ENCODE measurements around the gene PLAC1.

Gene PLAC1, protein sequence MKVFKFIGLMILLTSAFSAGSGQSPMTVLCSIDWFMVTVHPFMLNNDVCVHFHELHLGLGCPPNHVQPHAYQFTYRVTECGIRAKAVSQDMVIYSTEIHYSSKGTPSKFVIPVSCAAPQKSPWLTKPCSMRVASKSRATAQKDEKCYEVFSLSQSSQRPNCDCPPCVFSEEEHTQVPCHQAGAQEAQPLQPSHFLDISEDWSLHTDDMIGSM

DNA sequence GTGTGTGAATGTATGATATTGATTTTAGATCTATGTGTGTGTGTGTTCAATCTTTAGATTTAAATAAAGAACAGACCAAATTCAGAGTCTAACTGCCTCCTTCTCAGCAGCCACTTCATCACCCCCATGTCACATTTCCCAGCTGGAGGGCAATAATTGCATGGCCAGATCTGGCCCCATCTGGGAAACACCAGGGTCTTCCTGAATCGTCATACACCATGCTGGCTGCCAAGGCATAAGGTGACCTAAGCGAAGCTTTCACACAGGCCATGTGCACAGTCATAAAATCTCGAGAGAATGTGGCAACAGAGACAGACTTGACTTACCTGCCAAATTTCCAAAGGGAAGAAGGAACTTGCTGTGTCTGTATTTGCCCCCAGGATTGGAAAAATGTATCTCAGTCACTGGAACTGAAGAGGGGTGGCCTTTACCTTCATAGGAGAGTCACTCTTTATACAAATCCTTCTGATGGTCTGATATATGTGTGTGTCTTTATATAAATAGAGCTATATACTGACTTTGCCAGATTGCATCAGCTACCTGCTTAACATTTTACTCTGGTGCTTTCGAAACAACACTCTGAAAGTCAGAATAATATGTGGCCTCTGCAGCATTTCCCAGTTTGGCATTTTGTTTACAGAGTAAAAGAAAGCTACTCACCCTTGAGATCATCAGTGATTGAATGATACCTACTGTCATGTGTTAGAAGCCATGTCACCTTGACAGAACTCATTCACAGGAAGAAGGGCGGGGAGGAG lies at the start of gene PLAC1:
TSS of gene PLAC1 (minus strand) at position 470 of the 758 bp plus-strand sequence. CDS start 91,789 bp downstream, outside the sequence.
- DNase-seq: no peak

- DNase-seq: no peak
These were observed 47.9 kb upstream of the PLAC1 start for GRCh38 chrX:134706138-134706537.

DNA sequence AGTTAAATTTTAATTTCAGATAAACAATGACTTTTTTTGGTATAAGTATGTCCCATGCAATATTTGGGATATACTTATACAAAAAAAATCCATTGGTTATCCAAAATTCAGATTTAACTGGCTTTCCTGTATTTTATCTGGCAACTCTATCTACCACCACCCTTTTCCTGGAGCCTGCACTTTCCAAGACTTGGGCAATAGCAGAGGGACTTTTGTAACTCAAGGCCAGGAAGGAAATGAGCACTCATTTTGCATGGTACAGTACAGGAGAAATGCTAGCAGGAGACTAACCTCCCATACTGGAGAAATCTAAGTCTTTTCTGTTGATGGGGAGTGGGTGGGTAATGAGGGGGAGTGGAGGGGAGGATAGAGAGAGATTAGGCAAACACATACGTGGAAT lies 37.7 kb upstream of the PLAC1 start:
- no peak for DNase-seq

DNA sequence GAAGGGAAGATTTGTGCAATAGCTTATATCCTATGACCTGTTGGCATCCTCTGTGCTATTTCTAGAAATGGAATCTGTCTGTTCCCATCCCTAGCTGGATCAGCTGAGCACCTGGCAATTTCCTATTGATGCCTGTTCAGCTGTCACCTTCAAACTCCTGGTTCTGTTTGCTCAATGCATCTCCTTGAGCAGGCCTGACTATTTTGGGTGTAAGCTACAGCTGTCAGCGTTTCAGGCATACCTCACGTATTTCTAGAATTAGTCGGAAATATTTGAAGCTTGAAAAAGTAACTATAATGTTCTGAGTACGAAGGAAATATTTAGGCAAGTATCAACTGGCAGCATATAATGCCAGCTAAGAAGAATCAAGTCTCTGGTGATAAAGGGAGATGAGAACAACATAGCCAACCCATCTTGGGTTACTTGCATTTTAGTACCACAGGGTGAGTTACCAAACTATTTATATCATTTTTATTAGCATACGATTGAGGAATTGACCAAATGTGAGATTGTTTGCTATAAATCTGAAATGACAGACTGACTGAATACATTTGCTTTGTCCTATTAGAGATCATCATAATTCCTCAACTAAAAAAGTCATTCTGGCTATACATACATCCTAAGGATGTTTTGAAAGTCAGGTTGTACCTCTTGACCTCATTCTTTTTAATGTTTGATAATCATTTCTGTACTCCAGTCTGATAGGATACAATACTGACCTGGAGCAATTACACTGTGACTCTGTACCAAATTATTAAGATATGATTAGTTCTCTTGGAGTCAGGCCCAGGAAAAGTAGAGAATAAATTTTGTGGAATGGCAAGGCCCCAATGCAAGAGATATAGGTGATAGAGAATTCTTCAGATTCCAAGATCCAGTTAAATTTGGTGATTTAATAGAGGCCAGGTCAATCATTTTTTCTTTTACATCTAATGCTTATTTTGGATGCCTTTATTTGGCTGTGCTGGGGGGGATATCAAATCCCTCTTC lies 36.4 kb upstream of the PLAC1 start:
- DNase-seq: no peak

- no peak for DNase-seq
These were observed 35.4 kb upstream of the PLAC1 start for GRCh38 chrX:134693644-134694043.

DNA sequence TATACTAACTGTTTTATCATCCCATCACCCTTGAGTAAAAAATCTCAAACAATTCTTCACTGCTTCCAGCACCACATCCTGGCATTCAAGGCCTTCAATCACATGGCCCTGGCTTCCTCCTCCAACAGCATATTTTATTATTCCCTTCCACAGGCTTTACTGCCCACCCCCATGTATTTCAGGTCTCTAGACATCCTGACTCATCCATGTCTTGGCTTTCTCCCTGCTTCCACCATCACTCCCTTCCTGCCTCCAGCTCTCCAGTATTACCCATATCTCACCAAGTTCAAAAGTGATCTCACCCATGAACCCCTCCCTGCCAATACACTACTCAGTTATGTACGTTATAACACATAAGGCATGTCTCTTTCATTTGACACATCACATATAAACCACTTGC lies 34.7 kb upstream of the PLAC1 start:
- DNase-seq: no peak

DNA sequence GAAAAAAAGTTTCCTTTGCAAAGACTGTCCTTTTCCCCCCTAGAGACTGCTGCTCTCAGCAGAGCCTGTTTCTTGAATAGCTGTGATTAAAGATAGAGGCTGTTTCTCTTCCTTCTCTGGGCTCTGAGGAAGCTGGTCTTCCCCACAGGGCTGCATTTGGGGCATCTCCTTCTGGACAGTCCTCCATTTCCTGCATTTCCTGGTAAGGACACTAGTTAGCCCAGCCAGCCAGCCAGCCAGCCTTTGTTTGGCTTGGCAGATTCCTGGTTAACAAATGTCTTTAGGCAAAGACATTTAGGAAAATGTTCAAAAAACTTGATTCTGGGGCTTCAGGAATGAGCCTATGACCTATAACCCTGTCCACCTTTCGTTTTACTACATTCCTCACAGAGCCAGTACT lies 34.0 kb upstream of the PLAC1 start:
- no peak for DNase-seq

DNA sequence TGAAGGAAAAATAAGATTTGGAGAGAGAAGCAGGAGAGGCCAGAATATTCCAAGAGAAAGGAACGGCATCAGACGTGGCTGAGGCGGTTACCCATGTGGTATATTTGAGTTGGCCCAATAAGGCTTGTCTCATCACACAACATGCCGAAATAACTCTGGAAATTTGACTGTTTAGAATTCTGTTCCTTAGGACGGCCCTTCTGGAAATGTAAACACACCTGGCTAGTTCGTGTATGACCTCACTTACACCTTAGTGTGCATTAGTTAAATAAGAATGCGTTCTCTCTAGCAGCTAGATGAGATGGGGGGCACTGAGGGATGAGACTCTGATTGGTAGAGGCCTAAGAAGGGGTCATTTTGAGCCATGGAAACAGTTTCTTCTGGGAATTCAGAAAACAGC lies 33.2 kb upstream of the PLAC1 start:
- no peak for DNase-seq

- DNase-seq: no peak
These were observed 30.6 kb upstream of the PLAC1 start for GRCh38 chrX:134688839-134689238.

DNA sequence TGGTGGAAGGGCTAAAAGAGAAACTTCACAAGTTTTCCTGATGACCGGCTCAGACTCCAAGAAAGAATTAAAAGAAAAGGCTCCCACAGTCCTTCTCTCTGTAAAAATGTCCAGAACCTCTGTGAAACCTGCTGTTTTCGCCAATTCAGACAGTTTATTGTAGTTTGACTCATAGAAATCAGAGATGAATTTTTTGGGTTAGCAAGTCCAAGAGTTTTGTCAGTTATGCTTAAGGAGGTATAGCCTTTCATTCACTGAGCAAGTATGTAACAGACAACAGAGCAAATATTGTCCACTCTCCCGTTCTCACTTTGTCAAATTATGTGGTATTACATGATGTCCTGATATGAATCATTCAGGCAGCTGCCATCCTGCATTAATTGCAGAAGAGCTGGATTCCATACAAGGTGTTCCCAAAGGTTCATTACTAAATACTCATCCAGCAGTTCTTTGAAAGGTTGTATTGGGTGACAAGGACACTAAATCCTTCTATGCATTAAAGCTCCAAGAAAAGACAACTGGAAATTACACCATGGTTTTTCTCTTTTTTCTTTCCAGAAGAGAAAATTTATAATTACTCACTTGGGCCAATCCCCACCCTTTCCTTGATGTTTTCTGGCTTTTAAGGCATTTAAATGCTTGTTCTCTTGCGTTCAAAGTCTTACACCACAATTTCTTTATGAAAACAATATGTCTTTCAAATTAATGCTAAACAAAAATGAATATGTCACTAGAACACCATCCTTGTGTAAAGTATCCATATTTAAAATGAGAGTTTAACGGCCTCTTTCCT lies 30.0 kb upstream of the PLAC1 start:
- DNase-seq: no peak

DNA sequence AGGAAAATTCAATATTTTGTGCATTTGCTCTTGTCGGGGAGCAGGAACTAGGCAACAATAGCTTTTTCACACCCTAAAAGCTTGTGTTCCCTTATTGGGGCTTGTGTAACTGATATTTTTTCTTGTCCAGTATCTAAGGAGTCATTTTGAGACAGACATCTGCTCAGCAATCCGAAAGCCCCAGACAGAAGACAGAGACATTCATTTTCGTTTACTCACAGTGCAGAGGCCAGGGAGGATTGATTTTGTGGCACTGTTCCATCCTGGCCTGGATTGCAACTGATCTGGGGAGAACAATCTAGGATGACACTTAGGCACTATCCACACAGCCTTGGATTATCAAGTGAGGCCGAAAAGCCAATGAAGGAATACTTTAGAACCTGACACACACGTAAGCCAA lies 27.4 kb upstream of the PLAC1 start:
- no peak for DNase-seq

- DNase-seq: no peak
These were observed 26.7 kb upstream of the PLAC1 start for GRCh38 chrX:134684956-134685355.

DNA sequence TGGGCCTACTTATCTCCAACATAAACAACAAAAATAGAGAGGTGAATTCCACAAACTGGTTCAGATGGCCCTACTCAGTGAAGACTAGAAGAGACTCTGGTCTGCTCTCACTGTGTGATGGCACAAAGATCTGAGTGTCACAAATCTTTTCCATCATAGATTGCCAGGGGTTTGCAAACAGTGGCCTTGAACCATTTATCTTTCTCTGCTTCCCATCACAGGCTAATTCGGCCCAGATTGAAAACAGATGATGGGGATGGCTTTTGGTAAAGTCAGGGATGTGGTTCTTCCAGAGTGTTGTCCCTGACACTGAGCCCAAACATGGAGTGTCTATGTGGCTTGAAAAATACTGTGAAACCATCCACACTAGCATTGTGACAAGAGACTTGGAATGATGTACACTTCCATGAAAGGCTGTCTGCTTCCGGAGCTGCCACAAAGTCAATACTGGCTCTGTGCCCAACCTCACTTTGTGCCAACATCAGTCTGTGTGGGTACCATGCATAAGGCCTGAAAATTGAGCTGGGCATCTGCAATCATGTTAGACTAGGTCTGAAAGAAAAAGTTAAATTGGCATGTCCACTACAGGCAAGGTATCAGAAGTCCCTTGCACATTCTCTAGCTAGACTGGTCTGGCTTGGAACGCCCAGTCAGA lies 25.2 kb upstream of the PLAC1 start:
- DNase-seq: no peak

DNA sequence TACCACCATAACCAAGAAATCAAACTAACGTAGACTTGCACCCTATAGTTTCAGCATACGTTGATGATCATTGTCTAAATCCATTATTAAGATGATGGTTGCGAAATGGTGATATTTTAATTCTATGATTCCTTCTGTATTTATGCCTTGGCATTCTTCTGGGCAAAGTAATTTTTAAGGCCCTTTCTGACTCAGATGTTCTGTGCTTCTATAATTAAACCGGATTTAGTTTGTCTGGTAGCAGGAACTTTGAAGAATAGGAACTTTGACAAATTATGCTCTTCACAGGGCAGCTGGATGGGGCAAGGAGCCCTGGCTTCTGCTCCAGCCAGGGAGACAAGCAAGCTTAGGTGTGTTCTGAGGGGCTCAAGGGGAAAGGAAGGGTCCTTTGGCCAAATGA lies 23.8 kb upstream of the PLAC1 start:
- DNase-seq: no peak

- no peak for DNase-seq
These were observed 21.4 kb upstream of the PLAC1 start for GRCh38 chrX:134679644-134680043.

DNA sequence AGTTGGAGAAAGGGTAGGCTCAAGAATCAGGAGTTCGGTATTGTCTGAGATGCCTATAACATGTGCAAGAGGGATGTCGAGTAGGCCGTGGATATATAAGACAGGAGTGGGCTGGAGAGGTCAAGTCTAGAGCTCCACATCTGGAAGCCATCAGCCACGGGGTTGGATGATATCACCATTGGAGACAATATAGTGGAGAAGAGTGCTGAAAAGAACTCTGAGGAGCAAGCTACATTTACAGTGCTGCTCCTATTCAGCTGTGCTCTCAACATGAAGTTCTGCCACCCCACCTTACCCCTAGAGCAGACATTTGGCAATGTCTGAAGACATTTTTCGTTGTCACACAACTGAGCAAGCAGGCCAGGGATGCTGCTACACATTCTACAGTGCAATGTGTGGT lies 20.9 kb upstream of the PLAC1 start:
- DNase-seq: no peak

DNA sequence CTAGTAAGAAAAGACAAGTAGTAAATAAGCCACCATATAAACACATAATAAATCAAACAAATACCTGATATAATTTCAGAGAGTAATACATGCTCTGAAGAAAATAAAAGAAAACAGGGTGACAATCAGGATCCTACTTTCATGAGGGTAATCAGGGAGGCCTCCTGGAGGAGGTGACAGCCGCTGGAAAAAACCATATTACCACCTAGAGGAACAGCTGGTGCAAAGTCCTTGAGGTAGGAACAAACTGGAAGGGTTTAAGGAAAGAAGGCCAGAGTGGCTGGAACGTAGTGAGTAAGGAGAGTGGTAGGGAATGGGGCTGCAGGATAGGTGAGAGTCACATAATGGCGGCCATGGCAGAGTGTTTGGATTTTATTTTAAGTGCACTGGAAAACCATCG lies 19.1 kb upstream of the PLAC1 start:
- no peak for DNase-seq

DNA sequence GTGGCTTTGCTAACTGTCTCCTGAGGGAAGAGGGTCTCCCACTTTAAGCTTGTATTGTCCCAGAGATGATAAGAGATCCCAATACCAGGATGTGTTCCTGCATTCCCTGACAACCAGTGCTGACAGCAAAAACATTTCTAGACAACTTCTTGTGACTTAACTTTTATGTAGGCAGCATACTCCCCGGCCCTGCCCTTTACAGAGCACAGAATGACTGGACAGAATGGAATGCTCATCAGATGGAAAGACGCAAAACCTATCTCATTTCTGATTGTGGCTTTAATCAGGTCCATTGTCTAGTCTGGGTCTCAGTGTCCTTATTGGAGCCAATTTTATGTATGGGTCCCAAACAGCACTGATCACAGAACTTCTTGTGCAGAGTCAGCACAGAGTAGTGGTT lies 18.2 kb upstream of the PLAC1 start:
- no peak for DNase-seq

GRCh38 chrX:134673123-134673522 lies 14.9 kb upstream of the PLAC1 start:
- DNase-seq: no peak

DNA sequence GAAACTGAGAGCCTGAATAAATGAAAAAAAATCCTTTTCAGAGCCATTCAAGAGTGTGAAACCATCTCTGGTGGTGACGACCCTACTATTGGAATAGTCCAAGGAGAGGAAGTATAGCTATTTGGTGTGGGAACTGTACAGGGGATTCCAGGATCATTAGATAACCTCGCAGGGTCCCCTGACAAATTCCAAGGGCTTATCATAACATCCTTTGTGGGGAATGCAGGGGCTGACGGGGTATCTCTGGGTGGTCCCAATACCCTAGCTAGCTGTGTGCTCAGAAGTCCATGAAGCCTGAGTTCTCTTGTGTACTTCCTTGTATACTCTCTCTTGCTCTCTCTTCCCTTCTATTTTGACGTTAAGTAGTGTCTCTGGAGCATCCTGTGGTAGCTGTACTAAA lies 13.8 kb upstream of the PLAC1 start:
- no peak for DNase-seq

GRCh38 chrX:134671294-134671693 lies 13.0 kb upstream of the PLAC1 start:
- DNase-seq: no peak

Measured in stimulated activated naive CD4-positive, alpha-beta T cell treated with Interleukin-2 at 50 U/mL for 16 hours (primary cell).